A549 (cell line): ENCODE results near the gene SLC24A3. TPM values are rescaled to one million over a fixed set of nuclear protein-coding genes. Genes with fewer than 3 reads are reported as not detected.

ENCODE experiments used
- ATAC-seq, 2 experiments: fragments of 200-7000 bp in 1 of 2; fragments of >200 bp in 1 of 2; cut with Nextera tagmentation in 1 of 2; cut with Tn5 transposase in 1 of 2; 3 replicates each; pipeline versions ENCODE4 v1.8.0 to v1.9.1; 2018 to 2020; ENCODE audit warnings: mild to moderate bottlenecking in 1 of 2, moderate library complexity in 1 of 2
- CTCF ChIA-PET: fragments of 300-600 bp; sonication (Branson Sonifier 250); formaldehyde crosslinking; extraction: SDS; loops from one replicate; lab custom pipeline; 2021; ENCODE audit warnings: antibody characterized with exemption, inconsistent platforms; lab: Yijun Ruan, JAX
- POLR2A ChIA-PET: fragments of 350-600 bp; formaldehyde crosslinking; extraction: SDS; loops from one replicate; lab custom pipeline; 2021; ENCODE audit warnings: antibody characterized with exemption, inconsistent platforms; lab: Yijun Ruan, JAX
- DNase-seq, 2 experiments: peaks; one replicate each; pipeline versions ENCODE4 v3.0.0 to v3.0.0-alpha.2; 2011 to 2016; ENCODE audit warnings: low read depth in 1 of 2, low spot score in 1 of 2
- FAIRE-seq: peaks from 2 replicates; lab custom pipeline; 2011; peaks lifted over from hg19 to GRCh38; lab: Jason Lieb, UNC
- H3K27ac ChIP-seq, 2 experiments: fragments of >200 bp; sonication (Bioruptor Twin); formaldehyde crosslinking; 3 replicates each; pipeline ENCODE4 v1.5.1; 2016 to 2017
- H3K4me1 ChIP-seq: fragments of >200 bp; sonication (Bioruptor Twin); formaldehyde crosslinking; 3 replicates; pipeline ENCODE4 v1.6.1; 2016
- H3K4me2 ChIP-seq: fragments of >200 bp; sonication (Bioruptor Twin); formaldehyde crosslinking; 3 replicates; pipeline ENCODE4 v1.6.1; 2016
- H3K4me3 ChIP-seq: fragments of >200 bp; sonication (Bioruptor Twin); formaldehyde crosslinking; 3 replicates; pipeline ENCODE4 v1.5.1; 2016
- H3K9me3 ChIP-seq: fragments of >200 bp; sonication (Bioruptor Twin); formaldehyde crosslinking; 3 replicates; pipeline ENCODE4 v1.6.1; 2016
- ATOH8 ChIP-seq: fragments of 250-450 bp; sonication (Bioruptor Pico); IDR thresholded peaks from 2 replicates; pipeline ENCODE4 v1.5.0; 2020; ENCODE audit warnings: low read depth, mild to moderate bottlenecking, moderate library complexity
- CBX2 ChIP-seq: fragments of 200-600 bp; sonication (generic); IDR thresholded peaks from 2 replicates; pipeline ENCODE4 v1.6.1; 2016; ENCODE audit warnings: low read depth, mild to moderate bottlenecking, borderline replicate concordance
- CBX8 ChIP-seq: fragments of 200-600 bp; sonication (generic); IDR thresholded peaks from 2 replicates; pipeline ENCODE4 v1.6.1; 2016
- CEBPB ChIP-seq, 2 experiments: fragments of >200 bp in 1 of 2; sonication (Bioruptor Twin) in 1 of 2; formaldehyde crosslinking in 1 of 2; IDR thresholded peaks; 2 replicates each; pipeline ENCODE4 v1.6.1; 2012 to 2016
- CHD2 ChIP-seq: fragments of 150-350 bp; IDR thresholded peaks from 2 replicates; pipeline ENCODE4 v1.6.1; 2014; ENCODE audit warnings: low read length; ENCODE audit not compliant: partially characterized antibody
- CHD4 ChIP-seq: fragments of 200-600 bp; sonication (generic); IDR thresholded peaks from 2 replicates; pipeline ENCODE4 v1.6.1; 2016; ENCODE audit warnings: antibody characterized with exemption, mild to moderate bottlenecking, borderline replicate concordance
- E2F6 ChIP-seq: IDR thresholded peaks from 2 replicates; pipeline ENCODE4 v1.6.1; 2012; ENCODE audit warnings: low read depth, borderline replicate concordance
- EHF ChIP-seq: fragments of 250-450 bp; sonication (Bioruptor Pico); IDR thresholded peaks from 2 replicates; pipeline ENCODE4 v1.5.0; 2020; ENCODE audit warnings: mild to moderate bottlenecking
- EHMT2 ChIP-seq: fragments of 200-600 bp; sonication (generic); IDR thresholded peaks from 2 replicates; pipeline ENCODE4 v1.6.1; 2016; ENCODE audit warnings: antibody characterized with exemption, low read depth, mild to moderate bottlenecking, moderate library complexity
- EP300 ChIP-seq, 2 experiments: fragments of >200 bp; sonication (Bioruptor Twin); formaldehyde crosslinking; IDR thresholded peaks; 2 replicates in 1 of 2; 3 replicates in 1 of 2; pipeline ENCODE4 v1.6.1; 2016 to 2017
- GATA3 ChIP-seq: IDR thresholded peaks from 2 replicates; pipeline ENCODE4 v1.6.1; 2012; ENCODE audit warnings: borderline replicate concordance
- HEYL ChIP-seq: fragments of 250-450 bp; sonication (Bioruptor Pico); IDR thresholded peaks from 2 replicates; pipeline ENCODE4 v1.8.0; 2021; ENCODE audit warnings: mild to moderate bottlenecking, moderate library complexity
- HOXB5 ChIP-seq: fragments of 250-450 bp; sonication (Bioruptor Pico); IDR thresholded peaks from 2 replicates; pipeline ENCODE4 v1.5.0; 2020; ENCODE audit warnings: mild to moderate bottlenecking, moderate library complexity
- JUNB ChIP-seq: fragments of >200 bp; sonication (Bioruptor Twin); formaldehyde crosslinking; IDR thresholded peaks from 2 replicates; pipeline ENCODE4 v1.6.1; 2016
- KDM1A ChIP-seq: fragments of 200-600 bp; sonication (generic); IDR thresholded peaks from 2 replicates; pipeline ENCODE4 v1.6.1; 2016; ENCODE audit warnings: low read depth, mild to moderate bottlenecking
- KDM5A ChIP-seq: fragments of 200-600 bp; sonication (generic); IDR thresholded peaks from 2 replicates; pipeline ENCODE4 v1.6.1; 2016; ENCODE audit warnings: antibody characterized with exemption, mild to moderate bottlenecking
- MAFK ChIP-seq: fragments of 450-650 bp; IDR thresholded peaks from 2 replicates; pipeline ENCODE4 v1.6.1; 2014; ENCODE audit not compliant: partially characterized antibody
- MAX ChIP-seq: IDR thresholded peaks from 2 replicates; pipeline ENCODE4 v1.6.1; 2012
- MYC ChIP-seq: IDR thresholded peaks from 2 replicates; pipeline ENCODE4 v1.6.1; 2012; ENCODE audit warnings: mild to moderate bottlenecking, inconsistent platforms, low read length, improper control_type of control experiment, borderline replicate concordance
- NPAS2 ChIP-seq: fragments of 250-450 bp; sonication (Bioruptor Pico); IDR thresholded peaks from 2 replicates; pipeline ENCODE4 v1.8.0; 2022; ENCODE audit warnings: mild to moderate bottlenecking, moderate library complexity, borderline replicate concordance
- NR3C1 ChIP-seq: fragments of >200 bp; sonication (Bioruptor Twin); formaldehyde crosslinking; IDR thresholded peaks from 3 replicates; pipeline ENCODE4 v1.6.1; 2017
- RARB ChIP-seq: fragments of 250-450 bp; sonication (Bioruptor Pico); IDR thresholded peaks from 2 replicates; pipeline ENCODE4 v1.8.0; 2021; ENCODE audit warnings: mild to moderate bottlenecking, moderate library complexity
- RCOR1 ChIP-seq: fragments of 150-350 bp; IDR thresholded peaks from 2 replicates; pipeline ENCODE4 v1.6.1; 2014; ENCODE audit warnings: antibody characterized with exemption, low read length, low read depth
- RFX5 ChIP-seq: fragments of 450-650 bp; IDR thresholded peaks from 2 replicates; pipeline ENCODE4 v1.7.1; 2014; ENCODE audit warnings: antibody characterized with exemption, mild to moderate bottlenecking, moderate library complexity
- SMC3 ChIP-seq: fragments of >200 bp; sonication (Bioruptor Twin); formaldehyde crosslinking; IDR thresholded peaks from 3 replicates; pipeline ENCODE4 v1.6.1; 2018; ENCODE audit warnings: inconsistent platforms
- TFCP2L1 ChIP-seq: fragments of 250-450 bp; sonication (Bioruptor Pico); IDR thresholded peaks from 2 replicates; pipeline ENCODE4 v1.5.0; 2021; ENCODE audit warnings: mild to moderate bottlenecking
- TP53 ChIP-seq: fragments of 250-450 bp; sonication (Bioruptor Pico); IDR thresholded peaks from 2 replicates; pipeline ENCODE4 v1.5.0; 2021; ENCODE audit warnings: mild to moderate bottlenecking, moderate library complexity
- USF2 ChIP-seq: fragments of 450-650 bp; IDR thresholded peaks from 2 replicates; pipeline ENCODE4 v1.6.1; 2014; ENCODE audit warnings: antibody characterized with exemption
- ZNF302 ChIP-seq: fragments of 250-450 bp; sonication (Bioruptor Pico); IDR thresholded peaks from 2 replicates; pipeline ENCODE4 v1.9.0; 2021; ENCODE audit warnings: inconsistent platforms, mild to moderate bottlenecking, moderate library complexity
- ZSCAN20 ChIP-seq: fragments of 250-450 bp; sonication (Bioruptor Pico); IDR thresholded peaks from 2 replicates; pipeline ENCODE4 v1.8.0; 2022; ENCODE audit warnings: mild to moderate bottlenecking, moderate library complexity
- WGBS: methylation state at CpG from one replicate; pipeline ENCODE4 v1.1.6; 2017; ENCODE audit errors: missing lambda C conversion rate; 5-methylcytosine and 5-hydroxymethylcytosine counted together
- polyA plus RNA-seq, 4 experiments: library from polyadenylated mRNA; depleted of rRNA in 3 of 4; stranded (reverse); fragments of >200 nt; fragmentation: RNase III in 1 of 4; extraction: RNeasy Plus Mini Kit Qiagen cat#74134 plus additional on column Dnase treatment in 1 of 4; gene quantifications; 2 replicates in 3 of 4; 3 replicates in 1 of 4; pipeline ENCODE4 v1.2.3, GENCODE V29; 2011 to 2017

Gene SLC24A3
- polyA plus RNA-seq, 2 of the 4 experiments (the other 2 are of a cell fraction): 0.08 TPM; not detected in 1

- no peak for ATAC-seq
- TF ChIP-seq RFX5: no peak
- TF ChIP-seq KDM1A: no peak
- no peak for TF ChIP-seq CHD4
- no peak for TF ChIP-seq ZNF302
- TF ChIP-seq MAX: no peak
- TF ChIP-seq SMC3: no peak
- TF ChIP-seq E2F6: no peak
- no peak for TF ChIP-seq EHMT2
- no peak for TF ChIP-seq ZSCAN20 (CRISPR knock-in tag)
- no peak for TF ChIP-seq CHD2
- no peak for TF ChIP-seq TP53
- TF ChIP-seq NPAS2: no peak
- no peak for TF ChIP-seq CBX8
- no peak for TF ChIP-seq HEYL (CRISPR knock-in tag)
- TF ChIP-seq USF2: no peak
- no peak for TF ChIP-seq RARB (CRISPR knock-in tag)
- TF ChIP-seq, all 56 proteins: peak for 0
- FAIRE-seq (no peak), DNase-seq (no peak)
- H3K27ac ChIP-seq: no peak overlapping the region
- H3K4me2 ChIP-seq: no peak overlapping the region
- POLR2A ChIA-PET: no interaction called here
- CTCF ChIA-PET: no interaction called here
- no peaks in the 10 kb centered on the region for H3K4me1 ChIP-seq
- 23% methylated on average over 9 of the region's 9 CpGs for WGBS
- no peak overlapping the region for H3K4me3 ChIP-seq
- no peaks in the 10 kb centered on the region for H3K9me3 ChIP-seq
Measured at GRCh38 chr20:19522071-19522801, 309.8 kb downstream of the SLC24A3 start.

GRCh38 chr20:19522836-19523590, 310.6 kb downstream of the SLC24A3 start:
- peak; percentile 33 for TF ChIP-seq MAFK
- no peak for TF ChIP-seq CEBPB (IDR thresholded peaks at IDR 0.05)
- no peak for TF ChIP-seq HOXB5 (CRISPR knock-in tag)
- no peak for TF ChIP-seq MYC
- no peak for TF ChIP-seq TFCP2L1 (CRISPR knock-in tag)
- TF ChIP-seq, all 56 proteins: peak for 1
- H3K4me2 ChIP-seq: no peak overlapping the region
- H3K4me1 ChIP-seq: no peaks in the 10 kb centered on the region
- CTCF ChIA-PET: no interaction called here
- DNase-seq (no peak), ATAC-seq (no peak), FAIRE-seq (peak; percentile 56)
- H3K4me3 ChIP-seq: no peak overlapping the region
- WGBS: 12% methylated on average over 4 of the region's 4 CpGs
- H3K9me3 ChIP-seq: no peaks in the 10 kb centered on the region
- POLR2A ChIA-PET: no interaction called here
- H3K27ac ChIP-seq: no peak overlapping the region

GRCh38 chr20:19524691-19525090, 312.2 kb downstream of the SLC24A3 start:
- POLR2A ChIA-PET: no interaction called here
- Histone ChIP-seq H3K27ac (no peak overlapping the region), H3K4me3 (no peak overlapping the region), H3K4me1 (no peaks in the 10 kb centered on the region), H3K9me3 (no peaks in the 10 kb centered on the region), H3K4me2 (no peak overlapping the region)
- FAIRE-seq (no peak), ATAC-seq (no peak), DNase-seq (no peak)
- 20% methylated on average over 1 of the region's 1 CpG for WGBS
- CTCF ChIA-PET: no interaction called here
- no peak for TF ChIP-seq HOXB5 (CRISPR knock-in tag)
- no peak for TF ChIP-seq GATA3
- no peak for TF ChIP-seq ATOH8 (CRISPR knock-in tag)
- TF ChIP-seq TP53: no peak
- no peak for TF ChIP-seq KDM1A
- TF ChIP-seq NR3C1: no peak
- TF ChIP-seq CHD4: no peak
- no peak for TF ChIP-seq RARB (CRISPR knock-in tag)
- no peak for TF ChIP-seq EHF (CRISPR knock-in tag)
- TF ChIP-seq CBX2: no peak
- TF ChIP-seq JUNB: no peak
- no peak for TF ChIP-seq EP300 (IDR thresholded peaks at IDR 0.05)
- no peak for TF ChIP-seq NPAS2
- TF ChIP-seq USF2: no peak
- TF ChIP-seq KDM5A: no peak
- TF ChIP-seq RCOR1: no peak
- TF ChIP-seq E2F6: no peak
